ENCODE data around the gene TMIGD1. TPM values are rescaled to one million over a fixed set of nuclear protein-coding genes. Genes with fewer than 3 reads are reported as not detected.

Gene TMIGD1
- polyA plus RNA-seq, 1 of the 3 experiments (the other 2 are of a cell fraction) = not detected

DNA sequence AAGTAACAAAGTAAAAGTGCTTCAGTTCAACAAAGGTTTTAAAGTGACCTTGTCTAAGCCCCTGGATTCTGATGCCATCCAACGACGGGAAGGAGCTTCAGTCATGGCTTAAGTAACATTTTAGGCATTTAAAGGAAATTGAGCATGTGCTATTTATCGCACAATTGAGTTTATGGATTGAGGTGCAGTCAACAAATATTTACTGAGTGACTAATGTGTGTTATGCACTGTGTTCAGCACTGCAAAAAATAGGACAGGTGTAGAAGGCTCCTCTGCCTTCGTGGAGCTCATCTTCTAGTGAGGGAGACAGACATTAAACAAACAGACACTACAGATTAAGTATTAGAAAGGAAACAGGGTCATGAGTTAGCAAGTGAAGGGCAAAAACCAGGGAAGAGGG lies 12.5 kb downstream of the TMIGD1 start:
- Histone ChIP-seq H3K4me3 (ENCODE audit: low read depth in 2 of 2, low read length in 1 of 2) (no peak overlapping the region), H3K27ac (ENCODE audit: low read depth in 2 of 2, low read length in 1 of 2) (no peak overlapping the region), H3K4me1 (ENCODE audit: control insufficient read depth in 1 of 2, insufficient read depth in 2 of 2, low read depth in 1 of 2, low read length in 1 of 2) (no peaks in the 10 kb centered on the region), H2AFZ (ENCODE audit: low read depth) (no peak overlapping the region), H4K20me1 (ENCODE audit: insufficient read depth) (no peaks in the 10 kb centered on the region), H3K36me3 (replicated peaks in 1 of 2; ENCODE audit: control insufficient read depth in 1 of 2, insufficient read depth in 2 of 2, low read length in 1 of 2) (no peaks in the 10 kb centered on the region), H3F3A (replicated peaks; ENCODE audit: insufficient read depth) (no peaks in the 10 kb centered on the region), H3K9ac (no peak overlapping the region), H3K27me3 (ENCODE audit: insufficient read depth) (no peaks in the 10 kb centered on the region), H3K9me3 (no peaks in the 10 kb centered on the region), H3K4me2 (no peak overlapping the region), H3K79me2 (ENCODE audit: insufficient read depth) (no peaks in the 10 kb centered on the region), H3K9me2 (no peaks in the 10 kb centered on the region)
- CTCF ChIA-PET = no interaction called here
- TF ChIP-seq SMC3 (IDR thresholded peaks at IDR 0.05; ENCODE audit: low read depth, low read length) (no peak), NFIC (IDR thresholded peaks at IDR 0.05; ENCODE audit: borderline replicate concordance) (no peak), GABPA (IDR thresholded peaks at IDR 0.05; ENCODE audit: low read depth) (no peak), ELF1 (IDR thresholded peaks at IDR 0.05) (no peak), TAF1 (IDR thresholded peaks at IDR 0.05; ENCODE audit: borderline replicate concordance, low read depth, low read length) (no peak), SIN3A (IDR thresholded peaks at IDR 0.05; ENCODE audit: borderline replicate concordance, low read depth, low read length) (no peak), MEF2A (IDR thresholded peaks at IDR 0.05; ENCODE audit: borderline replicate concordance, low read depth) (no peak), EP300 (IDR thresholded peaks at IDR 0.05; ENCODE audit: borderline replicate concordance in 1 of 2, low read depth in 1 of 2, low read length in 1 of 2) (no peak), REST (IDR thresholded peaks at IDR 0.05; ENCODE audit: low read depth, low read length) (no peak), CTCF (IDR thresholded peaks at IDR 0.05) (no peak), POLR2AphosphoS5 (IDR thresholded peaks at IDR 0.05; ENCODE audit: low read depth, low read length) (no peak), RAD21 (IDR thresholded peaks at IDR 0.05; ENCODE audit: low read length) (no peak), NRF1 (IDR thresholded peaks at IDR 0.05; ENCODE audit: low read depth, low read length) (no peak), EZH2phosphoT487 (IDR thresholded peaks at IDR 0.05; ENCODE audit: borderline replicate concordance, low read depth) (no peak), MXI1 (IDR thresholded peaks at IDR 0.05; ENCODE audit: low read depth, low read length) (no peak)
- TF ChIP-seq, protein P1, sequence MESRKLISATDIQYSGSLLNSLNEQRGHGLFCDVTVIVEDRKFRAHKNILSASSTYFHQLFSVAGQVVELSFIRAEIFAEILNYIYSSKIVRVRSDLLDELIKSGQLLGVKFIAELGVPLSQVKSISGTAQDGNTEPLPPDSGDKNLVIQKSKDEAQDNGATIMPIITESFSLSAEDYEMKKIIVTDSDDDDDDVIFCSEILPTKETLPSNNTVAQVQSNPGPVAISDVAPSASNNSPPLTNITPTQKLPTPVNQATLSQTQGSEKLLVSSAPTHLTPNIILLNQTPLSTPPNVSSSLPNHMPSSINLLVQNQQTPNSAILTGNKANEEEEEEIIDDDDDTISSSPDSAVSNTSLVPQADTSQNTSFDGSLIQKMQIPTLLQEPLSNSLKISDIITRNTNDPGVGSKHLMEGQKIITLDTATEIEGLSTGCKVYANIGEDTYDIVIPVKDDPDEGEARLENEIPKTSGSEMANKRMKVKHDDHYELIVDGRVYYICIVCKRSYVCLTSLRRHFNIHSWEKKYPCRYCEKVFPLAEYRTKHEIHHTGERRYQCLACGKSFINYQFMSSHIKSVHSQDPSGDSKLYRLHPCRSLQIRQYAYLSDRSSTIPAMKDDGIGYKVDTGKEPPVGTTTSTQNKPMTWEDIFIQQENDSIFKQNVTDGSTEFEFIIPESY (IDR thresholded peaks at IDR 0.05; ENCODE audit: borderline replicate concordance, low read depth) = no peak
- TF ChIP-seq, protein P2, sequence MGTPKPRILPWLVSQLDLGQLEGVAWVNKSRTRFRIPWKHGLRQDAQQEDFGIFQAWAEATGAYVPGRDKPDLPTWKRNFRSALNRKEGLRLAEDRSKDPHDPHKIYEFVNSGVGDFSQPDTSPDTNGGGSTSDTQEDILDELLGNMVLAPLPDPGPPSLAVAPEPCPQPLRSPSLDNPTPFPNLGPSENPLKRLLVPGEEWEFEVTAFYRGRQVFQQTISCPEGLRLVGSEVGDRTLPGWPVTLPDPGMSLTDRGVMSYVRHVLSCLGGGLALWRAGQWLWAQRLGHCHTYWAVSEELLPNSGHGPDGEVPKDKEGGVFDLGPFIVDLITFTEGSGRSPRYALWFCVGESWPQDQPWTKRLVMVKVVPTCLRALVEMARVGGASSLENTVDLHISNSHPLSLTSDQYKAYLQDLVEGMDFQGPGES (IDR thresholded peaks at IDR 0.05; ENCODE audit: low read depth, low read length) = no peak
- no peak for DNase-seq
- POLR2A ChIA-PET = no interaction called here
- 60% methylated on average over 4 of the region's 4 CpGs for WGBS (ENCODE audit: low lambda C conversion rate)
